MM.1S (cell line): ENCODE data around the gene STAT3.

Experiments
- DNase-seq: peaks from one replicate; pipeline ENCODE4 v3.0.0-alpha.2; 2015
- H2AFZ ChIP-seq: fragments of 300-600 bp; sonication (generic); 2 replicates; pipeline ENCODE4 v1.6.0; 2016; ENCODE audit warnings: antibody characterized with exemption, low read length
- H3F3A ChIP-seq: fragments of 300-600 bp; sonication (generic); 2 replicates; pipeline ENCODE4 v1.6.1; 2016; ENCODE audit warnings: mild to moderate bottlenecking, antibody characterized with exemption, low read length, moderate library complexity, mixed read lengths; ENCODE audit not compliant: insufficient read depth
- H3K27ac ChIP-seq: fragments of 300-600 bp; sonication (generic); 2 replicates; pipeline ENCODE4 v1.5.1; 2016; ENCODE audit warnings: mild to moderate bottlenecking, low read length
- H3K27me3 ChIP-seq: fragments of 300-600 bp; sonication (generic); replicated peaks from 2 replicates; pipeline ENCODE4 v1.6.0; 2016; ENCODE audit warnings: low read length; ENCODE audit not compliant: insufficient read depth
- H3K36me3 ChIP-seq: fragments of 300-600 bp; sonication (generic); replicated peaks from 2 replicates; pipeline ENCODE4 v1.6.1; 2016; ENCODE audit warnings: mild to moderate bottlenecking, low read length, mixed read lengths; ENCODE audit not compliant: insufficient read depth
- H3K4me1 ChIP-seq: fragments of 300-600 bp; sonication (generic); 2 replicates; pipeline ENCODE4 v1.6.1; 2016; ENCODE audit warnings: low read length, mixed read lengths
- H3K4me2 ChIP-seq: fragments of 300-600 bp; sonication (generic); 2 replicates; pipeline ENCODE4 v1.6.0; 2016; ENCODE audit warnings: low read depth, low read length
- H3K4me3 ChIP-seq: fragments of 300-600 bp; sonication (generic); 2 replicates; pipeline ENCODE4 v1.5.1; 2016; ENCODE audit warnings: low read length, mixed read lengths
- H3K79me2 ChIP-seq: fragments of 300-600 bp; sonication (generic); 2 replicates; pipeline ENCODE4 v1.6.1; 2016; ENCODE audit warnings: mixed run types, low read length, mixed read lengths
- H3K9ac ChIP-seq: fragments of 300-600 bp; sonication (generic); 2 replicates; pipeline ENCODE4 v1.6.1; 2016; ENCODE audit warnings: low read length, mixed read lengths
- H3K9me2 ChIP-seq: fragments of 300-600 bp; sonication (generic); replicated peaks from 2 replicates; pipeline ENCODE4 v1.6.1; 2016; ENCODE audit warnings: mild to moderate bottlenecking, low read length, mixed read lengths; ENCODE audit not compliant: insufficient read depth
- H3K9me3 ChIP-seq: fragments of 300-600 bp; sonication (generic); replicated peaks from 2 replicates; pipeline ENCODE4 v1.6.1; 2016; ENCODE audit warnings: mild to moderate bottlenecking, low read length, mixed read lengths; ENCODE audit not compliant: insufficient read depth
- H4K20me1 ChIP-seq: fragments of 300-600 bp; sonication (generic); 2 replicates; pipeline ENCODE4 v1.6.1; 2016; ENCODE audit warnings: mild to moderate bottlenecking, low read length, moderate library complexity, mixed read lengths; ENCODE audit not compliant: insufficient read depth
- EZH2 ChIP-seq: fragments of 300-600 bp; sonication (generic); optimal IDR thresholded peaks from 2 replicates; pipeline ENCODE3; 2017; ENCODE audit warnings: low read depth, mild to moderate bottlenecking, antibody characterized with exemption, low read length, mixed read lengths
- EZH2phosphoT487 ChIP-seq: fragments of 300-600 bp; sonication (generic); IDR thresholded peaks from 2 replicates; pipeline ENCODE4 v1.6.1; 2018; ENCODE audit warnings: antibody characterized with exemption, low read length
- TF ChIP-seq, protein P1 (sequence below): fragments of 300-600 bp; sonication (generic); IDR thresholded peaks from 2 replicates; pipeline ENCODE4 v1.5.1; 2016; ENCODE audit warnings: antibody characterized with exemption, low read length, mixed read lengths

STAT3 gene

DNA sequence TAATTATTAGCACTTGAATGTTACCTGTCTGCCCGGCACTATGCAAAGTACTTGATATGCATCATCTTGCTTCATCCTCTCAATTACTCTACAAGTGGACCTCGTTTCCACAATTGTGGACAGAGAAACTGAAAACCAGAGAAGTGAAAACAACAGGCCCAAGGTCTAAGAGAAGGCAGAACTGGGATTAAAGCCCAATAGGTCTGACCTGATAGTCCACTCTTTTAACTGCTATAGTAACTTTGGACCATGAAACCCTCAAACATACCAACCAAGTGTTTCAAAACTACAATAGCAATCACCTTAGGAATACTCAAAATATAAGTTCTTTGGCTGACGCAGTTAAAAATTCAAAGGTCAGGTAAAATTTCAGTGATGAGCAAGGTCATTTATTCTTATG, 7.3 kb downstream of the STAT3 start:
- H3K9ac ChIP-seq = no peak overlapping the region
- no peak overlapping the region for H3K4me2 ChIP-seq
- no peaks in the 10 kb centered on the region for H3K9me2 ChIP-seq
- H2AFZ ChIP-seq = no peak overlapping the region
- no peaks in the 10 kb centered on the region for H3K27me3 ChIP-seq
- no peaks in the 10 kb centered on the region for H3K9me3 ChIP-seq
- H3K36me3 ChIP-seq = no peaks in the 10 kb centered on the region
- H4K20me1 ChIP-seq = no peaks in the 10 kb centered on the region
- no peak overlapping the region for H3K4me3 ChIP-seq
- H3K4me1 ChIP-seq = no peaks in the 10 kb centered on the region
- peaks cover 32% of the 10 kb centered on the region for H3K79me2 ChIP-seq
- no peak overlapping the region for H3K27ac ChIP-seq
- TF ChIP-seq EZH2 (no peak), EZH2phosphoT487 (no peak)
- TF ChIP-seq, protein P1, sequence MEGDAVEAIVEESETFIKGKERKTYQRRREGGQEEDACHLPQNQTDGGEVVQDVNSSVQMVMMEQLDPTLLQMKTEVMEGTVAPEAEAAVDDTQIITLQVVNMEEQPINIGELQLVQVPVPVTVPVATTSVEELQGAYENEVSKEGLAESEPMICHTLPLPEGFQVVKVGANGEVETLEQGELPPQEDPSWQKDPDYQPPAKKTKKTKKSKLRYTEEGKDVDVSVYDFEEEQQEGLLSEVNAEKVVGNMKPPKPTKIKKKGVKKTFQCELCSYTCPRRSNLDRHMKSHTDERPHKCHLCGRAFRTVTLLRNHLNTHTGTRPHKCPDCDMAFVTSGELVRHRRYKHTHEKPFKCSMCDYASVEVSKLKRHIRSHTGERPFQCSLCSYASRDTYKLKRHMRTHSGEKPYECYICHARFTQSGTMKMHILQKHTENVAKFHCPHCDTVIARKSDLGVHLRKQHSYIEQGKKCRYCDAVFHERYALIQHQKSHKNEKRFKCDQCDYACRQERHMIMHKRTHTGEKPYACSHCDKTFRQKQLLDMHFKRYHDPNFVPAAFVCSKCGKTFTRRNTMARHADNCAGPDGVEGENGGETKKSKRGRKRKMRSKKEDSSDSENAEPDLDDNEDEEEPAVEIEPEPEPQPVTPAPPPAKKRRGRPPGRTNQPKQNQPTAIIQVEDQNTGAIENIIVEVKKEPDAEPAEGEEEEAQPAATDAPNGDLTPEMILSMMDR = no peak
- no peak for DNase-seq
- H3F3A ChIP-seq = no peaks in the 10 kb centered on the region

DNA sequence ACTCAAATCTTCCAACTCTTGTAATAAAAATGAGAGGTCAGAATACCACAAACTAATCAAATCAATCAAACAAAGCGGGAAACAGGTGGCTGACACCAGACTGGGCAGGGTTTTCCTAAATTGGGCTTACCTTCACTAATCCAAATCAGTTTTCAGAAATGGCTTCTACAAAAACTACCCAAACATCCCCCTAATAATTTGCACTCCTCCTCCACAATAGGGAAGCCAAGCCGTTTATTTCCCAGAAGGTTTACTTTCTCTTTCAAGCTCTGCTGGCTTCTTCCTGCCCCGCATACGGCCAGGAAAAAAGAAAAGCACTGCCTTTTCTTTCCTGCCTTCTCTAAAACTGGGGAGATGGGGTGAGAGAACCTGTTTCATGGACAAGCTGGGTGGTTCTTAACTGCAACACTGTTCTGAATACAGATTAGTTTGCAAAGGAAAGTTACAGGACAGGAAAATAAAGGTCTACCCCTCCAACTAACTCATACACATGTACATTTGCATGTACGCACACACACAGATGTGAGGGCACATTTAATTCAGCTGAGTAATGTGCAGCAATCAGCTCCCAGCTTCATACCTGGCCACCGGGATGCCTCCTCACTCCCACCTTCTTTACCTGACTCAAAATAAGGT, 9.2 kb downstream of the STAT3 start:
- Histone ChIP-seq H3K4me2 (peak overlapping the region; percentile 75), H3F3A (no peaks in the 10 kb centered on the region), H3K27ac (no peak overlapping the region), H3K36me3 (no peaks in the 10 kb centered on the region), H3K4me1 (no peaks in the 10 kb centered on the region), H3K9ac (peak overlapping the region; percentile 32; the same call in 1 of the 2 replicates), H3K4me3 (peak overlapping the region; percentile 48), H2AFZ (peak overlapping the region; percentile 43; the same call in 1 of the 2 replicates), H3K9me3 (no peaks in the 10 kb centered on the region), H3K27me3 (no peaks in the 10 kb centered on the region), H4K20me1 (no peaks in the 10 kb centered on the region), H3K9me2 (no peaks in the 10 kb centered on the region), H3K79me2 (peaks cover 19% of the 10 kb centered on the region)
- TF ChIP-seq EZH2phosphoT487 = no peak
- TF ChIP-seq EZH2 = no peak
- TF ChIP-seq, protein P1 = no peak
- no peak for DNase-seq

DNA sequence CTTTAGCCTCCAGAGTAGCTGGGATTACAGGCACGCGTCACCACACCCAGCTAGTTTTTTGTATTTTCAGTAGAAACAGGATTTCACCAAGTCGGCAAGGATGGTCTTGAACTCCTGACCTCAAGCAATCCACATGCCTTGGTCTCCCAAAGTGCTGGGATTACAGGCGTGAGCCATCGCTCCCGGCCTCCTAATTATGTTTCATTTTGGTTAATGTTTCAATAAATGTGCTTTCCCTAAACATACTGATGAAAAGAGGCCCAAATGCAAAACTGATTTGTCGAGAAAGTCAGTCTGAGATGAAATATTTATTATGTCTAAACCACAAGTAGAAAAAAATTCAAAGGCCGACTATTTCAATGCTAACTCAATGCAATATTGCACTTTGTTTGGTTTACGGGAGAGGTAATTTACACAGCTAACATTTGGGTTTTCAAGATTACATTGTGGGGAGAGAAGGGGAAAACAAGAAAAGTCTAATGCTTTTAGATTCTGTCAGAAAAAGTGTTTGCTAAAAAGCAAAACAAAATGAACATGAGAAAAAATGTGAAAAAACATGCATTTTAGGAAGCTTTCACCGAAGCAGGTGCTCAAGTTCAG, 9.8 kb downstream of the STAT3 start:
- Histone ChIP-seq H3K27me3 (no peaks in the 10 kb centered on the region), H3F3A (no peaks in the 10 kb centered on the region), H3K9ac (peak overlapping the region; percentile 32; the same call in 1 of the 2 replicates), H2AFZ (no peak overlapping the region), H3K36me3 (no peaks in the 10 kb centered on the region), H3K79me2 (peaks cover 19% of the 10 kb centered on the region), H3K9me3 (no peaks in the 10 kb centered on the region), H3K27ac (no peak overlapping the region), H3K9me2 (no peaks in the 10 kb centered on the region), H3K4me2 (peak overlapping the region; percentile 75), H4K20me1 (no peaks in the 10 kb centered on the region), H3K4me1 (no peaks in the 10 kb centered on the region), H3K4me3 (peak overlapping the region; percentile 48; the same call in 1 of the 2 replicates)
- TF ChIP-seq EZH2phosphoT487 (no peak), EZH2 (no peak)
- TF ChIP-seq, protein P1 = no peak
- DNase-seq = no peak
